22Rv1 (cell line): Measurements from ENCODE around the gene PPFIBP2.

Experiments used
- CTCF ChIP-seq: fragments of 450-650 bp; IDR thresholded peaks from 2 replicates; pipeline ENCODE4 v1.5.1; 2017; ENCODE audit warnings: mild to moderate bottlenecking
- ZFX ChIP-seq: fragments of 450-650 bp; IDR thresholded peaks from 2 replicates; pipeline ENCODE4 v1.6.1; 2017; ENCODE audit warnings: antibody characterized with exemption, borderline replicate concordance

- TF ChIP-seq CTCF (no peak), ZFX (no peak)
Measured at GRCh38 chr11:7552666-7553065, 38.9 kb downstream of the PPFIBP2 start.
